Tibial nerve (tissue), 4 donors: ENCODE data around the gene SERTM1.

Source experiments
- CTCF ChIP-seq, 5 experiments: fragments of 200-600 bp in 3 of 5; fragments of 450-650 bp in 2 of 5; sonication (generic) in 3 of 5; IDR thresholded peaks; one replicate each; pipeline ENCODE4 v1.5.1; 2016 to 2019; ENCODE audit warnings: antibody characterized with exemption in 5 of 5, mild to moderate bottlenecking in 3 of 5, moderate library complexity in 2 of 5
- EP300 ChIP-seq, 2 donors: sonication (generic); formaldehyde crosslinking; IDR thresholded peaks; one replicate each; pipeline ENCODE4 v1.6.1; 2017; ENCODE audit warnings: antibody characterized with exemption in 2 of 2, mild to moderate bottlenecking in 1 of 2
- POLR2A ChIP-seq, 2 donors: fragments of 450-650 bp; IDR thresholded peaks; one replicate each; pipeline ENCODE4 v1.6.1; 2017; ENCODE audit warnings: antibody characterized with exemption in 2 of 2, mild to moderate bottlenecking in 2 of 2, moderate library complexity in 2 of 2

DNA sequence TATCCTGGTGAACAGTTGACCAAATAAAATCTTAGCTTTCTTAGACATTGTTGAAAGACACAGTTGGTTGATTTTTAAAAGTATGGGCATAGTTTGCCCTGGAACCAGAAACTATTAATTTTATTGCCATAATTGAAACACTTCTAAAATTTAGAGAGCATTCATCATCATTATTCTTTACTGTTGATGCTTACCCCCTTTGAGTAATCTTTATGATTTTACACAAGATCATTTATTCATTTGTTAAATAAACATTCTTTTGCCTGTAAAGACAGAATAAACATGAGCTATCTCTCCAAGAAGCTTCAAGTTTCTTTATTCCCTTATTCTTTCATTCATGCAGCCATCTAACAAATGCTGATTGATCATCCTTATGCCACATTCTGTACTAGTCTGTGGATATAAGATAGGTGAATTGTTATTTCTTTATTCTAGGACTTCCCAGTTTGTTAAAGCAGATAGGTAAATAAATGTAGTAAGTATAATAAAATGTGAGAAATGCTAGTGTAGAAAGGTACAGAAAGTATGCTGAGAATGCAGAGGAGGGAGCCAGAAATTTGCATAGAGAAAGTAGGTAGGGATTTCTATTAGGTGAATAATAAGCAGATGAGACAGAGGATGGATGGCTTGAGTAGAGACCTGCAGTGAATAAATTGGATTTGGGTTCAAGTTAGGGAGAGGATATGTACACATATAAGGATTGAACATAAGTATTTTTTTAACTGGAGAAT lies 8.2 kb downstream of the SERTM1 start:
- TF ChIP-seq CTCF (IDR thresholded peaks at IDR 0.05) (no peak), EP300 (IDR thresholded peaks at IDR 0.05) (no peak), POLR2A (IDR thresholded peaks at IDR 0.05) (no peak)
